K562 (cell line): ENCODE measurements around the gene SLC25A18. TPM values are rescaled to one million over a fixed set of nuclear protein-coding genes. Genes with fewer than 3 reads are reported as not detected.

Source experiments
- ATAC-seq: fragments of 200-7000 bp; cut with Tn5 transposase; 3 replicates; pipeline ENCODE4 v1.9.1; 2020; ENCODE audit warnings: moderate library complexity
- BruUV-seq: library from RNA; stranded (reverse); fragments of 400-500 nt; replicated peaks from 2 replicates; lab custom pipeline; 2021; lab: Mats Ljungman, UMichigan
- CTCF ChIA-PET: fragments of 300-600 bp; formaldehyde crosslinking; extraction: SDS; loops from one replicate; lab custom pipeline; 2021; ENCODE audit warnings: low intra/inter-chr PET ratio; lab: Yijun Ruan, JAX
- POLR2A ChIA-PET: fragments of 300-600, 350-650 bp; sonication (Branson Sonifier 250); formaldehyde crosslinking; extraction: SDS; loops from one replicate; lab custom pipeline; 2021; ENCODE audit warnings: antibody characterized with exemption, inconsistent platforms; lab: Yijun Ruan, JAX
- DNase-seq, 4 experiments: peaks; one replicate each; pipeline versions ENCODE4 v3.0.0 to v3.0.0-alpha.2; 2011 to 2018; ENCODE audit warnings: low spot score in 3 of 4, mixed read lengths in 3 of 4; ENCODE audit errors: extremely low read depth in 1 of 4
- FAIRE-seq: peaks from 2 replicates; lab custom pipeline; 2011; peaks lifted over from hg19 to GRCh38; lab: Jason Lieb, UNC
- H2AFZ ChIP-seq: 2 replicates; pipeline ENCODE4 v1.6.0; 2011; ENCODE audit warnings: low read depth, low read length, control low read depth, inconsistent platforms
- H3K27ac ChIP-seq: fragments of 200-600 bp; 3 replicates; pipeline ENCODE4 v1.8.0; 2011; ENCODE audit warnings: low read depth, mild to moderate bottlenecking, control low read depth, inconsistent platforms, low read length, moderate library complexity, mixed read lengths; ENCODE audit errors: extremely low read depth
- H3K27me3 ChIP-seq, 2 experiments: fragments of 300-600 bp in 1 of 2; 2 replicates in 1 of 2; 3 replicates in 1 of 2; pipeline versions ENCODE4 v1.6.0 to v1.8.0; 2011; ENCODE audit warnings: inconsistent platforms in 2 of 2, low read length in 2 of 2, mild to moderate bottlenecking in 1 of 2, mixed read lengths in 1 of 2, moderate library complexity in 1 of 2; ENCODE audit not compliant: control insufficient read depth in 2 of 2, insufficient read depth in 2 of 2
- H3K36me3 ChIP-seq: fragments of 300-600 bp; 3 replicates; pipeline ENCODE4 v1.8.0; 2011; ENCODE audit warnings: mild to moderate bottlenecking, low read length, inconsistent platforms; ENCODE audit not compliant: control insufficient read depth, insufficient read depth
- H3K4me1 ChIP-seq, 2 experiments: fragments of 200-600 bp in 1 of 2; replicated peaks in 1 of 2; 2 replicates in 1 of 2; 3 replicates in 1 of 2; pipeline versions ENCODE4 v1.5.1 to v1.8.0; 2011; ENCODE audit warnings: inconsistent platforms in 2 of 2, low read length in 2 of 2, mild to moderate bottlenecking in 1 of 2, mixed read lengths in 1 of 2, moderate library complexity in 1 of 2; ENCODE audit not compliant: control insufficient read depth in 2 of 2, insufficient read depth in 2 of 2
- H3K4me2 ChIP-seq: 2 replicates; pipeline ENCODE4 v1.6.1; 2011; ENCODE audit warnings: low read length, control low read depth, inconsistent platforms, mixed read lengths; ENCODE audit not compliant: insufficient read depth
- H3K4me3 ChIP-seq: fragments of 200-600 bp; sonication (generic), shearing (Covaris generic); 2 replicates; pipeline ENCODE4 v1.5.1; 2016; ENCODE audit warnings: control low read depth, inconsistent platforms
- H3K79me2 ChIP-seq: fragments of 200-600 bp; 3 replicates; pipeline ENCODE4 v1.8.0; 2011; ENCODE audit warnings: low read length, inconsistent platforms; ENCODE audit not compliant: control insufficient read depth, insufficient read depth
- H3K9ac ChIP-seq, 2 experiments: 2 replicates each; pipeline versions ENCODE4 v1.6.0 to v1.6.1; 2011; ENCODE audit warnings: low read depth in 2 of 2, low read length in 2 of 2, control low read depth in 1 of 2, inconsistent platforms in 1 of 2, mild to moderate bottlenecking in 1 of 2, mixed read lengths in 1 of 2; ENCODE audit not compliant: insufficient read depth in 1 of 2
- H3K9me1 ChIP-seq: one replicate; pipeline ENCODE4 v1.6.0; 2011; ENCODE audit warnings: inconsistent platforms, mild to moderate bottlenecking, low read length, moderate library complexity; ENCODE audit not compliant: control insufficient read depth, insufficient read depth
- H3K9me3 ChIP-seq: replicated peaks from 2 replicates; pipeline ENCODE4 v1.5.1; 2011; ENCODE audit warnings: low read depth, low read length, inconsistent platforms; ENCODE audit not compliant: control insufficient read depth, insufficient read depth
- H4K20me1 ChIP-seq: replicated peaks from 2 replicates; pipeline ENCODE4 v1.6.1; 2011; ENCODE audit warnings: low read length, inconsistent platforms, mixed read lengths; ENCODE audit not compliant: control insufficient read depth, insufficient read depth
- ELK1 ChIP-seq: sonication (generic); formaldehyde crosslinking; IDR thresholded peaks from 2 replicates; pipeline ENCODE4 v1.8.1; 2022; ENCODE audit warnings: missing genetic modification reagents
- ETV1 ChIP-seq: fragments of 450-650 bp; conservative IDR thresholded peaks from 2 replicates; pipeline ENCODE4 v1.6.1; 2016; ENCODE audit warnings: missing genetic modification characterization, control low read depth, low read depth, missing compliant biosample characterization
- FOXK1 ChIP-seq: sonication (generic); formaldehyde crosslinking; IDR thresholded peaks from 2 replicates; pipeline ENCODE4 v1.8.0; 2022; ENCODE audit warnings: missing genetic modification reagents, mild to moderate bottlenecking, borderline replicate concordance
- FOXP1 ChIP-seq: sonication (generic); formaldehyde crosslinking; IDR thresholded peaks from 2 replicates; pipeline ENCODE4 v1.8.0; 2022; ENCODE audit warnings: mild to moderate bottlenecking, missing genetic modification reagents
- IRF9 ChIP-seq: fragments of 450-650 bp; IDR thresholded peaks from 2 replicates; pipeline ENCODE4 v1.6.1; 2016; ENCODE audit warnings: missing biosample characterization, missing genetic modification characterization
- KHSRP ChIP-seq: fragments of 450-650 bp; IDR thresholded peaks from 2 replicates; pipeline ENCODE4 v1.6.1; 2017
- MEF2A ChIP-seq: IDR thresholded peaks from 2 replicates; pipeline ENCODE4 v1.6.1; 2011; ENCODE audit warnings: low read depth, mild to moderate bottlenecking, low read length, moderate library complexity; ENCODE audit not compliant: control insufficient read depth
- PPARD ChIP-seq: fragments of 250-450 bp; sonication (Bioruptor Pico); IDR thresholded peaks from 2 replicates; pipeline ENCODE4 v1.8.0; 2022; ENCODE audit warnings: inconsistent platforms, mild to moderate bottlenecking, moderate library complexity
- RB1 ChIP-seq: fragments of 450-650 bp; IDR thresholded peaks from 2 replicates; pipeline ENCODE4 v1.6.1; 2017; ENCODE audit warnings: low read depth, mild to moderate bottlenecking
- RUNX1 ChIP-seq: sonication (generic); IDR thresholded peaks from 2 replicates; pipeline ENCODE4 v1.6.1; 2016; ENCODE audit warnings: antibody characterized with exemption, low read depth
- TEAD1 ChIP-seq, 2 experiments: fragments of 450-650 bp in 1 of 2; sonication (generic) in 1 of 2; formaldehyde crosslinking; IDR thresholded peaks; 2 replicates each; pipeline versions ENCODE4 v1.4.0 to v1.8.0; 2020 to 2022; ENCODE audit warnings: mild to moderate bottlenecking in 2 of 2, missing genetic modification reagents in 1 of 2
- ZNF224 ChIP-seq: sonication (generic); formaldehyde crosslinking; IDR thresholded peaks from 2 replicates; pipeline ENCODE4 v1.8.0; 2022; ENCODE audit warnings: mild to moderate bottlenecking, missing genetic modification reagents
- ZNF232 ChIP-seq: sonication (generic); formaldehyde crosslinking; IDR thresholded peaks from 2 replicates; pipeline ENCODE4 v1.8.0; 2022; ENCODE audit warnings: mild to moderate bottlenecking, missing genetic modification reagents
- ZNF277 ChIP-seq: fragments of 250-450 bp; sonication (Bioruptor Pico); IDR thresholded peaks from 2 replicates; pipeline ENCODE4 v1.8.0; 2022; ENCODE audit warnings: inconsistent platforms, mild to moderate bottlenecking, moderate library complexity, borderline replicate concordance
- ZNF75A ChIP-seq: fragments of 450-650 bp; formaldehyde crosslinking; IDR thresholded peaks from 2 replicates; pipeline ENCODE4 v1.4.0; 2020; ENCODE audit warnings: mild to moderate bottlenecking
- WGBS: fragments of 100-300 bp; shearing (Covaris generic); methylation state at CpG from one replicate; pipeline ENCODE4 v1.1.6; 2016; ENCODE audit warnings: low coverage, mixed read lengths; ENCODE audit not compliant: insufficient coverage; ENCODE audit errors: missing lambda C conversion rate; 5-methylcytosine and 5-hydroxymethylcytosine counted together
- in situ Hi-C: fragments of 300-500 bp; cut with MboI; formaldehyde crosslinking; loops from 4 replicates; pipeline ENCODE4 v1.15.0; 2018; ENCODE audit warnings: inconsistent platforms, mixed read lengths
- intact Hi-C: fragments of 100-400 bp; cut with micrococcal nuclease; formaldehyde crosslinking; loops from 2 replicates; pipeline ENCODE4 v1.14.2; 2022
- polyA plus RNA-seq, 8 experiments: library from polyadenylated mRNA; depleted of rRNA in 4 of 8; stranded (reverse) in 5 of 8; unstranded in 3 of 8; fragments of >200 nt; fragmentation: Nextera tagmentation in 2 of 8; fragmentation: Illumina TruSeq in 1 of 8; extraction: Ambion mirVana in 2 of 8; extraction: Trizol in 1 of 8; gene quantifications; 2 replicates each; pipeline versions ENCODE4 v1.2.1 to v1.2.3, GENCODE V29; 2011 to 2014; ENCODE audit warnings: inconsistent platforms in 1 of 8, missing spikeins in 1 of 8
- total RNA-seq, 7 experiments: library from RNA; depleted of rRNA in 6 of 7; stranded (reverse); fragments of >200 nt in 6 of 7; fragmentation: Illumina TruSeq in 2 of 7; extraction: Trizol in 2 of 7; gene quantifications; 2 replicates each; pipeline versions ENCODE4 v1.2.1 to v1.2.3, GENCODE V29; 2011 to 2021; ENCODE audit warnings: low replicate concordance in 1 of 7

Gene SLC25A18
- total and polyA plus RNA-seq, 9 of the 15 experiments (the other 6 are each of a cell fraction or from before 2014, with no cell fraction given): 0.04 TPM; not detected in 8

GRCh38 chr22:17627961-17628405 lies 64.7 kb downstream of the SLC25A18 start (continued):
- TF ChIP-seq RB1 (peak; percentile 28; the same call in 1 of the 2 replicates), KHSRP (no peak), ZNF224 (CRISPR knock-in tag) (peak; percentile 81; the same call in 1 of the 2 replicates), MEF2A (peak; percentile 42; the same call in 1 of the 2 replicates), ZNF232 (CRISPR knock-in tag) (peak; percentile 87), FOXK1 (CRISPR knock-in tag) (peak; percentile 85; the same call in 1 of the 2 replicates), TEAD1 (CRISPR knock-in tag; IDR thresholded peaks at IDR 0.05) (0 out of 4 replicates have a peak, but pooled peaks of 1 of the 2 experiments have one; percentile 65)

- Histone ChIP-seq H3K27ac (peak within 1 kb of the TSS; percentile 87), H3K79me2 (peaks cover 58% of the 10 kb centered on the region), H3K36me3 (peaks cover 27% of the 10 kb centered on the region; the same call in 1 of the 3 replicates), H4K20me1 (no peaks in the 10 kb centered on the region), H3K9ac (peak within 1 kb of the TSS; percentile 95 to 99), H3K27me3 (no peaks in the 10 kb centered on the region), H3K4me1 (peaks cover 21 to 23% of the 10 kb centered on the region in 2 experiments), H3K4me3 (peak within 1 kb of the TSS; percentile 80), H3K9me3 (no peaks in the 10 kb centered on the region), H3K4me2 (peak within 1 kb of the TSS; percentile 97), H2AFZ (peak within 1 kb of the TSS; percentile 81), H3K9me1 (no peaks in the 10 kb centered on the region)
- intact Hi-C loops: no loop called here
- POLR2A ChIA-PET: interaction anchor here (1.0 kb wide), 1 partner anchor 11 kb away, joined by 11 read pairs; the partner anchor contains the start of gene BCL2L13
- under 1% methylated on average over 45 of the region's 45 CpGs for WGBS
- no TSS peak for BruUV-seq
- in situ Hi-C loops: no loop called here
- ATAC-seq (peak; percentile 98), DNase-seq (peak; percentile 99), FAIRE-seq (peak; percentile 95)
- CTCF ChIA-PET: no interaction called here
- no peak for TF ChIP-seq ELK1
- TF ChIP-seq RUNX1: no peak
- TF ChIP-seq PPARD (CRISPR knock-in tag): no peak
- no peak for TF ChIP-seq FOXP1 (CRISPR knock-in tag)
- peak; percentile 16; the same call in 1 of the 2 replicates for TF ChIP-seq ZNF75A (CRISPR knock-in tag)
- peak; percentile 63; the same call in 1 of the 2 replicates for TF ChIP-seq ETV1 (tag)
- TF ChIP-seq IRF9 (tag): no peak
- TF ChIP-seq ZNF277 (CRISPR knock-in tag): no peak
Measured at GRCh38 chr22:17628406-17629172, 65.3 kb downstream of the SLC25A18 start, which contains the start of gene ATP6V1E1. Gene ATP6V1E1 (minus strand): TSS chr22:17628749. CDS start chr22:17628635, 114 bp downstream.
